ENCODE data around the gene R3HCC1L.

DNA sequence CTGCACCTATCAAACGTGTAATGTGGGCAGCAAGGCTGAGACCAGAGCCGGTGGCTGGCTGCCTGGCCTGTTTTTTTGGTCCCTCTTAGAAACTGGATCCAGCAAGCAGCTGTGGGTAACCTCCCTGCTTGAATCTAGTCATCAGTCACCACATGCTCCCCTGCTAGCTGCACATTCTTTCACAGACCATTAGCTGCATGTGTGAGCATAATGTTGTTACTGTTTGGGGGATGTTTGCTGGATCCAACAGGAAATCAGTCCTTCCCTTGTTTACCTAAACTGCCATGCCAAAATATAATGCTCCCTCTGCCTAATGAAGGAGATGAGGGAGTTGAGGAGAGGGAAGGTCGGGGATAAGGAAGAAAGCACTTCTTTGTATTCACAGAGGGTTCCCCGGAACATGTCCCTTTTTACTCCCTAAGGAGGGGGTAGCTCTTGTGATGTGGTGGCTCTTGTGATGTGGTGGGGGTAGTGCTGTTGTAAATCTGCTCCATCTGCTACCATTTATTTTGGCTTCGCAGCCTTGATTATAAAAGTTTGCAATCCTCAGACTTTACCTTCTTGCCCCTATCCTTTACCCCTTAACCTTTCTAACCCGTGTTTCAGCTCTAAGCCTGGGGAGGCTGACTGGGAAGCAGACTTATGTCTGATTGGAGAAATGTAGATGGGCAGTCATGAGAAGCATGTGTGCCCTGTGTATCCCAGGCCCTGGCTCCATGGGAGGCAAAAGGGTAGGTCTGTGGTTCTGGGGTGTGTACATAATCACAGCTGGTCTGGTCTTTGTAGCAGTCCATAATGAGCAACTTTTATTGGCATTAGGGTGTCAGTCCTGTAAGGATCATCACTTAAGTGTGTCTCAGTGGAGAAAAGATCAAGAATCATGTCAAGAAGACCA lies 112.7 kb downstream of the R3HCC1L start:
- no peak for TF ChIP-seq JUNB (CRISPR knock-in tag; conservative IDR thresholded peaks at IDR 0.05)
- TF ChIP-seq FOXJ3 (CRISPR knock-in tag; IDR thresholded peaks at IDR 0.05) = no peak
- TF ChIP-seq, protein P1, sequence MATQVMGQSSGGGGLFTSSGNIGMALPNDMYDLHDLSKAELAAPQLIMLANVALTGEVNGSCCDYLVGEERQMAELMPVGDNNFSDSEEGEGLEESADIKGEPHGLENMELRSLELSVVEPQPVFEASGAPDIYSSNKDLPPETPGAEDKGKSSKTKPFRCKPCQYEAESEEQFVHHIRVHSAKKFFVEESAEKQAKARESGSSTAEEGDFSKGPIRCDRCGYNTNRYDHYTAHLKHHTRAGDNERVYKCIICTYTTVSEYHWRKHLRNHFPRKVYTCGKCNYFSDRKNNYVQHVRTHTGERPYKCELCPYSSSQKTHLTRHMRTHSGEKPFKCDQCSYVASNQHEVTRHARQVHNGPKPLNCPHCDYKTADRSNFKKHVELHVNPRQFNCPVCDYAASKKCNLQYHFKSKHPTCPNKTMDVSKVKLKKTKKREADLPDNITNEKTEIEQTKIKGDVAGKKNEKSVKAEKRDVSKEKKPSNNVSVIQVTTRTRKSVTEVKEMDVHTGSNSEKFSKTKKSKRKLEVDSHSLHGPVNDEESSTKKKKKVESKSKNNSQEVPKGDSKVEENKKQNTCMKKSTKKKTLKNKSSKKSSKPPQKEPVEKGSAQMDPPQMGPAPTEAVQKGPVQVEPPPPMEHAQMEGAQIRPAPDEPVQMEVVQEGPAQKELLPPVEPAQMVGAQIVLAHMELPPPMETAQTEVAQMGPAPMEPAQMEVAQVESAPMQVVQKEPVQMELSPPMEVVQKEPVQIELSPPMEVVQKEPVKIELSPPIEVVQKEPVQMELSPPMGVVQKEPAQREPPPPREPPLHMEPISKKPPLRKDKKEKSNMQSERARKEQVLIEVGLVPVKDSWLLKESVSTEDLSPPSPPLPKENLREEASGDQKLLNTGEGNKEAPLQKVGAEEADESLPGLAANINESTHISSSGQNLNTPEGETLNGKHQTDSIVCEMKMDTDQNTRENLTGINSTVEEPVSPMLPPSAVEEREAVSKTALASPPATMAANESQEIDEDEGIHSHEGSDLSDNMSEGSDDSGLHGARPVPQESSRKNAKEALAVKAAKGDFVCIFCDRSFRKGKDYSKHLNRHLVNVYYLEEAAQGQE (IDR thresholded peaks at IDR 0.05; ENCODE audit: borderline replicate concordance) = no peak
- TF ChIP-seq, protein P1 (CRISPR knock-in tag; IDR thresholded peaks at IDR 0.05; ENCODE audit: low read depth) = no peak
- TF ChIP-seq GATAD2B (IDR thresholded peaks at IDR 0.05; ENCODE audit: borderline replicate concordance) = no peak
- no peak for TF ChIP-seq MYC (IDR thresholded peaks at IDR 0.05; ENCODE audit: low read depth, low read length)
- TF ChIP-seq MYC (CRISPR knock-in tag; IDR thresholded peaks at IDR 0.05; ENCODE audit: borderline replicate concordance, low read depth) = no peak
- no peak for TF ChIP-seq C11orf30 (IDR thresholded peaks at IDR 0.05; ENCODE audit: low read depth)
- TF ChIP-seq, protein P2, sequence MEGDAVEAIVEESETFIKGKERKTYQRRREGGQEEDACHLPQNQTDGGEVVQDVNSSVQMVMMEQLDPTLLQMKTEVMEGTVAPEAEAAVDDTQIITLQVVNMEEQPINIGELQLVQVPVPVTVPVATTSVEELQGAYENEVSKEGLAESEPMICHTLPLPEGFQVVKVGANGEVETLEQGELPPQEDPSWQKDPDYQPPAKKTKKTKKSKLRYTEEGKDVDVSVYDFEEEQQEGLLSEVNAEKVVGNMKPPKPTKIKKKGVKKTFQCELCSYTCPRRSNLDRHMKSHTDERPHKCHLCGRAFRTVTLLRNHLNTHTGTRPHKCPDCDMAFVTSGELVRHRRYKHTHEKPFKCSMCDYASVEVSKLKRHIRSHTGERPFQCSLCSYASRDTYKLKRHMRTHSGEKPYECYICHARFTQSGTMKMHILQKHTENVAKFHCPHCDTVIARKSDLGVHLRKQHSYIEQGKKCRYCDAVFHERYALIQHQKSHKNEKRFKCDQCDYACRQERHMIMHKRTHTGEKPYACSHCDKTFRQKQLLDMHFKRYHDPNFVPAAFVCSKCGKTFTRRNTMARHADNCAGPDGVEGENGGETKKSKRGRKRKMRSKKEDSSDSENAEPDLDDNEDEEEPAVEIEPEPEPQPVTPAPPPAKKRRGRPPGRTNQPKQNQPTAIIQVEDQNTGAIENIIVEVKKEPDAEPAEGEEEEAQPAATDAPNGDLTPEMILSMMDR (IDR thresholded peaks at IDR 0.05 in 2 of 3, conservative IDR thresholded peaks at IDR 0.05 in 1 of 3; ENCODE audit: insufficient read depth in 2 of 3, low read depth in 1 of 3, low read length in 3 of 3) = no peak
